Peyer's patch (tissue), 4 donors: ENCODE measurements around the gene CRTC1. TPM values are rescaled to one million over a fixed set of nuclear protein-coding genes. Genes with fewer than 3 reads are reported as not detected.

Source experiments
- DNase-seq, 3 donors: peaks; one replicate each; pipeline ENCODE4 v3.0.0-alpha.2; 2017 to 2019
- H3K27ac ChIP-seq, 4 donors: fragments of 200-600 bp; sonication (generic); one replicate each; pipeline ENCODE4 v1.5.1; 2016 to 2019
- H3K27me3 ChIP-seq, 2 donors: fragments of 200-600 bp; sonication (generic); one replicate each; pipeline ENCODE4 v1.5.1; 2019
- H3K36me3 ChIP-seq, 3 donors: fragments of 200-600 bp; sonication (generic); one replicate each; pipeline ENCODE4 v1.5.1; 2016 to 2019
- H3K4me1 ChIP-seq, 4 donors: fragments of 200-600 bp; sonication (generic); one replicate each; pipeline ENCODE4 v1.5.1; 2016 to 2019
- H3K4me3 ChIP-seq, 4 donors: fragments of 200-600 bp; sonication (generic); 1 replicate in 3 of 4; 2 replicates in 1 of 4; pipeline ENCODE4 v1.5.1; 2016 to 2019; ENCODE audit warnings: mild to moderate bottlenecking in 1 of 4
- H3K9me3 ChIP-seq, 4 donors: fragments of 200-600 bp; sonication (generic); one replicate each; pipeline ENCODE4 v1.5.1; 2016 to 2019; ENCODE audit warnings: mild to moderate bottlenecking in 1 of 4
- POLR2A ChIP-seq, 2 donors: fragments of 450-650 bp; IDR thresholded peaks; one replicate each; pipeline ENCODE4 v1.5.1; 2017; ENCODE audit warnings: antibody characterized with exemption in 2 of 2, mild to moderate bottlenecking in 2 of 2, moderate library complexity in 2 of 2
- total RNA-seq, 4 donors: library from RNA; depleted of rRNA; stranded (reverse); fragments of >200 nt; gene quantifications; one replicate each; pipeline ENCODE4 v1.1.0, GENCODE V29; 2016
- TF ChIP-seq, protein P1 (sequence below), 6 experiments: fragments of 450-650 bp in 4 of 6; fragments of 200-600 bp in 2 of 6; sonication (generic) in 1 of 6; IDR thresholded peaks; one replicate each; pipeline ENCODE4 v1.5.1; 2017 to 2019; ENCODE audit warnings: antibody characterized with exemption in 6 of 6, mild to moderate bottlenecking in 3 of 6, moderate library complexity in 1 of 6

CRTC1 gene
- total RNA-seq, 4 donors from 2014 or later: 5.1 to 21.5 (median 9.4) TPM

GRCh38 chr19:18745012-18745735 lies 61.7 kb downstream of the CRTC1 start:
- no peaks in the 10 kb centered on the region for H3K27me3 ChIP-seq
- H3K4me3 ChIP-seq: no peak overlapping the region
- no peaks in the 10 kb centered on the region for H3K9me3 ChIP-seq
- H3K36me3 ChIP-seq: no peaks in the 10 kb centered on the region
- peaks cover 0 to 35% (median 3%) of the 10 kb centered on the region in 4 donors for H3K4me1 ChIP-seq
- no peak for DNase-seq
- H3K27ac ChIP-seq: no peak overlapping the region
- no peak for TF ChIP-seq POLR2A (IDR thresholded peaks at IDR 0.05)
- TF ChIP-seq, protein P1, sequence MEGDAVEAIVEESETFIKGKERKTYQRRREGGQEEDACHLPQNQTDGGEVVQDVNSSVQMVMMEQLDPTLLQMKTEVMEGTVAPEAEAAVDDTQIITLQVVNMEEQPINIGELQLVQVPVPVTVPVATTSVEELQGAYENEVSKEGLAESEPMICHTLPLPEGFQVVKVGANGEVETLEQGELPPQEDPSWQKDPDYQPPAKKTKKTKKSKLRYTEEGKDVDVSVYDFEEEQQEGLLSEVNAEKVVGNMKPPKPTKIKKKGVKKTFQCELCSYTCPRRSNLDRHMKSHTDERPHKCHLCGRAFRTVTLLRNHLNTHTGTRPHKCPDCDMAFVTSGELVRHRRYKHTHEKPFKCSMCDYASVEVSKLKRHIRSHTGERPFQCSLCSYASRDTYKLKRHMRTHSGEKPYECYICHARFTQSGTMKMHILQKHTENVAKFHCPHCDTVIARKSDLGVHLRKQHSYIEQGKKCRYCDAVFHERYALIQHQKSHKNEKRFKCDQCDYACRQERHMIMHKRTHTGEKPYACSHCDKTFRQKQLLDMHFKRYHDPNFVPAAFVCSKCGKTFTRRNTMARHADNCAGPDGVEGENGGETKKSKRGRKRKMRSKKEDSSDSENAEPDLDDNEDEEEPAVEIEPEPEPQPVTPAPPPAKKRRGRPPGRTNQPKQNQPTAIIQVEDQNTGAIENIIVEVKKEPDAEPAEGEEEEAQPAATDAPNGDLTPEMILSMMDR (IDR thresholded peaks at IDR 0.05): no peak

DNA sequence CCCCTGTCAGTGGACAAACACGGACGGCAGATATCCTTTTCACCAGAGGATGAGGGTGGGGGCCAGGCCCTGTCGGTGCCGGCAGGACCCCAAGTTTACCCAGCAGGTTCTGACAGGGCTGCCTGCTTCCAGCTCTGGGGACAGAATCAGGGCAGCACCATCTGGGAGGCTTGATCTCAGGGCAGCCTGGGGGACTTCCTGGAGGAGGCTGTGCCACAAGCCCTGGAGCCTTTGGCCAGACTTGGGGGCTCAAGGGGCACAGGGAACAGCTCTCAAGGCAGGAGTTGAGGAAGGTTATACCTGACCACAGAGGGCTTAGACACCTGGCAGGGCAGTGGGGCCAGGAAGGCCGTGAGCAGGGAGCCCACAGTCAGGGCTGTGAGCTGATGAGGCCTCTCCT lies 62.5 kb downstream of the CRTC1 start:
- Histone ChIP-seq H3K9me3 (no peaks in the 10 kb centered on the region), H3K36me3 (no peaks in the 10 kb centered on the region), H3K27ac (no peak overlapping the region), H3K4me1 (peaks cover 0 to 27% (median 0%) of the 10 kb centered on the region in 4 donors), H3K27me3 (no peaks in the 10 kb centered on the region), H3K4me3 (no peak overlapping the region)
- DNase-seq: no peak
- TF ChIP-seq, protein P1 (IDR thresholded peaks at IDR 0.05): no peak
- TF ChIP-seq POLR2A (IDR thresholded peaks at IDR 0.05): no peak

- Histone ChIP-seq H3K4me1 (peaks cover 0 to 20% (median 0%) of the 10 kb centered on the region in 4 donors), H3K27me3 (no peaks in the 10 kb centered on the region), H3K27ac (no peak overlapping the region), H3K36me3 (no peaks in the 10 kb centered on the region), H3K4me3 (no peak overlapping the region), H3K9me3 (no peaks in the 10 kb centered on the region)
- DNase-seq: no peak
- TF ChIP-seq, protein P1 (IDR thresholded peaks at IDR 0.05): no peak
- no peak for TF ChIP-seq POLR2A (IDR thresholded peaks at IDR 0.05)
These were observed 63.2 kb downstream of the CRTC1 start for GRCh38 chr19:18746401-18747325.

- TF ChIP-seq, protein P1 (IDR thresholded peaks at IDR 0.05): no peak
- H3K27ac ChIP-seq: no peak overlapping the region
- H3K4me3 ChIP-seq: no peak overlapping the region
- DNase-seq: no peak
- peaks cover 0 to 10% (median 0%) of the 10 kb centered on the region in 3 donors for H3K36me3 ChIP-seq
- H3K9me3 ChIP-seq: no peaks in the 10 kb centered on the region
- no peaks in the 10 kb centered on the region for H3K4me1 ChIP-seq
- H3K27me3 ChIP-seq: no peaks in the 10 kb centered on the region
These were observed 66.1 kb downstream of the CRTC1 start for GRCh38 chr19:18749362-18750231.

- H3K27ac ChIP-seq: no peak overlapping the region
- H3K4me3 ChIP-seq: no peak overlapping the region
- no peaks in the 10 kb centered on the region for H3K9me3 ChIP-seq
- peaks cover 0 to 10% (median 0%) of the 10 kb centered on the region in 3 donors for H3K36me3 ChIP-seq
- H3K27me3 ChIP-seq: no peaks in the 10 kb centered on the region
- DNase-seq: no peak
- H3K4me1 ChIP-seq: no peaks in the 10 kb centered on the region
- no peak for TF ChIP-seq POLR2A (IDR thresholded peaks at IDR 0.05)
- TF ChIP-seq, protein P1 (IDR thresholded peaks at IDR 0.05): no peak
These were observed 67.0 kb downstream of the CRTC1 start for GRCh38 chr19:18750295-18750970.
